Measurements from ENCODE around the gene MLLT3. TPM values are rescaled to one million over a fixed set of nuclear protein-coding genes. Genes with fewer than 3 reads are reported as not detected.

MLLT3 gene
- total and polyA plus RNA-seq, 2 experiments from 2014 or later: 40.0 to 58.3 TPM

GRCh38 chr9:20441166-20441565 lies 181.1 kb downstream of the MLLT3 start:
- no peak for DNase-seq (ENCODE audit: low read depth in 1 of 2, low spot score in 1 of 2)
- H3K4me1 ChIP-seq (ENCODE audit: low read depth): peaks cover 19% of the 10 kb centered on the region
- TF ChIP-seq CTCF (IDR thresholded peaks at IDR 0.05; ENCODE audit: low read depth, low read length): no peak

GRCh38 chr9:20437476-20437875 lies 184.8 kb downstream of the MLLT3 start:
- H3K9me3 ChIP-seq (ENCODE audit: low read depth): no peaks in the 10 kb centered on the region
- H3K4me3 ChIP-seq: no peak overlapping the region
- peaks cover 11% of the 10 kb centered on the region for H3K4me1 ChIP-seq (ENCODE audit: low read depth)
- H3K27ac ChIP-seq: peak overlapping the region; percentile 1
- no peaks in the 10 kb centered on the region for H3K36me3 ChIP-seq
- H3K27me3 ChIP-seq: no peaks in the 10 kb centered on the region
- peak in 1 of 2 donors; percentile 32 for DNase-seq (ENCODE audit: low read depth in 1 of 2, low spot score in 1 of 2)
- TF ChIP-seq CTCF (IDR thresholded peaks at IDR 0.05; ENCODE audit: low read depth, low read length): no peak

More at GRCh38 chr9:20441166-20441565, 181.1 kb downstream of the MLLT3 start:
- Histone ChIP-seq H3K4me3 (no peak overlapping the region), H3K9me3 (ENCODE audit: low read depth) (no peaks in the 10 kb centered on the region), H3K27me3 (no peaks in the 10 kb centered on the region), H3K36me3 (no peaks in the 10 kb centered on the region), H3K27ac (no peak overlapping the region)

DNA sequence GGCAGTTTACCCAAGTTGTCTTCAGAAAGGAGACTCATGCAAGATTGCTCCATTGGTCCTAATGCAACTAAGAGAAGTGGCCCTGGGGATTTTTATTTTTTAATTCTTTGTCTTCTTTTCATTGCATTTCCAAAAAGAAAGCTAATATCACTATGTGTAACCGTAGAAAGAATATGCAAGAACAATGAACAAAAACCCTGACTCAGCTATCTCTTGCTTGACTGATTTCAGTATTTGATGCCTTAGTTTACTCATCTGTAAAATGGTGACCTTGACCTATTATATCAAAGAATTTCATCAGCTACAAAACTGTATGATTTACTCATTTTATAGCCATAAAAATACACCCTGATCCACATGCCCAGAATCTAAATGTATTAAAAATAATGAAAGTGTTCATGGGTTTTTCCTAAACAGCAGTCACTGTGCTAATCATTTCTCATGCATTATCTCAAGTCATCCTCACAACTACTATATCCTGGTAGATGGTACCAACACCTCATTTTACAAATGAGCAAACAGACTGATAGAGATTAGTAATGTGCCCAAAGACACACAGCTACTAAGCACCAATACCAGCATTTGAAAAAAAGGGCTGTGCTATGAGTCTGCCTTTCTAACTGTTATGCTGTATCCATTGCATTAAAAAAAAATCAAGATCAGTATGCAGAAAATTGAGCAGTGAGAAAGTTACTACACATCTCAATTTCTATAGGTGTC lies 185.7 kb downstream of the MLLT3 start:
- Histone ChIP-seq H3K9me3 (ENCODE audit: low read depth) (no peaks in the 10 kb centered on the region), H3K4me1 (ENCODE audit: low read depth) (peaks cover 11% of the 10 kb centered on the region), H3K27ac (no peak overlapping the region), H3K36me3 (no peaks in the 10 kb centered on the region), H3K27me3 (no peaks in the 10 kb centered on the region), H3K4me3 (no peak overlapping the region)
- DNase-seq (ENCODE audit: low read depth in 1 of 2, low spot score in 1 of 2): no peak
- no peak for TF ChIP-seq CTCF (IDR thresholded peaks at IDR 0.05; ENCODE audit: low read depth, low read length)

- H3K9me3 ChIP-seq (ENCODE audit: low read depth): no peaks in the 10 kb centered on the region
- H3K4me3 ChIP-seq: no peak overlapping the region
- peaks cover 16% of the 10 kb centered on the region for H3K4me1 ChIP-seq (ENCODE audit: low read depth)
- TF ChIP-seq CTCF (IDR thresholded peaks at IDR 0.05; ENCODE audit: low read depth, low read length): no peak
- no peak overlapping the region for H3K27ac ChIP-seq
- H3K36me3 ChIP-seq: no peaks in the 10 kb centered on the region
- no peaks in the 10 kb centered on the region for H3K27me3 ChIP-seq
- no peak for DNase-seq (ENCODE audit: low read depth in 1 of 2, low spot score in 1 of 2)
Measured at GRCh38 chr9:20428976-20429375, 193.3 kb downstream of the MLLT3 start.

GRCh38 chr9:20427359-20427758 lies 194.9 kb downstream of the MLLT3 start:
- H3K4me3 ChIP-seq: no peak overlapping the region
- no peak for TF ChIP-seq CTCF (IDR thresholded peaks at IDR 0.05; ENCODE audit: low read depth, low read length)
- H3K4me1 ChIP-seq (ENCODE audit: low read depth): peaks cover 16% of the 10 kb centered on the region
- H3K27me3 ChIP-seq: no peaks in the 10 kb centered on the region
- no peak for DNase-seq (ENCODE audit: low read depth in 1 of 2, low spot score in 1 of 2)
- no peaks in the 10 kb centered on the region for H3K36me3 ChIP-seq
- H3K9me3 ChIP-seq (ENCODE audit: low read depth): no peaks in the 10 kb centered on the region
- H3K27ac ChIP-seq: no peak overlapping the region
